A673 (cell line): ENCODE results near the gene SLC4A4. TPM values are rescaled to one million over a fixed set of nuclear protein-coding genes. Genes with fewer than 3 reads are reported as not detected.

ENCODE experiments used
- BruUV-seq: library from RNA; stranded (reverse); fragments of 400-500 nt; replicated peaks from 2 replicates; lab custom pipeline; 2021; lab: Mats Ljungman, UMichigan
- CTCF ChIA-PET: fragments of 300-600 bp; sonication (Branson Sonifier 250); formaldehyde crosslinking; loops from one replicate; lab custom pipeline; 2022; ENCODE audit warnings: antibody characterized with exemption; lab: Charles Lee
- POLR2A ChIA-PET: fragments of 300-600 bp; sonication (Branson Sonifier 250); formaldehyde crosslinking; loops from one replicate; lab custom pipeline; 2022; ENCODE audit warnings: antibody characterized with exemption; ENCODE audit not compliant: low non-redundant PET; lab: Charles Lee
- DNase-seq: peaks from one replicate; pipeline ENCODE4 v3.0.0-alpha.2; 2015; ENCODE audit warnings: low spot score
- H3K27ac ChIP-seq: fragments of 200-600 bp; sonication (generic); 2 replicates; pipeline ENCODE4 v1.5.1; 2016; ENCODE audit warnings: mixed run types, low read depth, mild to moderate bottlenecking, mixed read lengths, antibody characterized with exemption, low read length; ENCODE audit not compliant: poor library complexity, severe bottlenecking
- H3K27me3 ChIP-seq: fragments of 200-600 bp; sonication (generic); replicated peaks from 2 replicates; pipeline ENCODE4 v1.6.1; 2017; ENCODE audit warnings: mixed run types, low read depth, mild to moderate bottlenecking, mixed read lengths, antibody characterized with exemption, low read length; ENCODE audit not compliant: insufficient read depth, poor library complexity
- H3K36me3 ChIP-seq: fragments of 200-600 bp; sonication (generic); 2 replicates; pipeline ENCODE4 v1.6.1; 2016; ENCODE audit warnings: mixed run types, mild to moderate bottlenecking, mixed read lengths, antibody characterized with exemption, low read length; ENCODE audit not compliant: insufficient read depth, poor library complexity, severe bottlenecking
- H3K4me1 ChIP-seq: fragments of 200-600 bp; sonication (generic); 2 replicates; pipeline ENCODE4 v1.6.1; 2017; ENCODE audit warnings: mixed run types, mild to moderate bottlenecking, mixed read lengths, antibody characterized with exemption, low read length; ENCODE audit not compliant: insufficient read depth, poor library complexity, severe bottlenecking
- H3K4me3 ChIP-seq: fragments of 200-600 bp; sonication (generic); 2 replicates; pipeline ENCODE4 v1.5.1; 2016; ENCODE audit warnings: low read depth, mixed run types, mild to moderate bottlenecking, mixed read lengths, low read length; ENCODE audit not compliant: poor library complexity, severe bottlenecking
- H3K9me3 ChIP-seq: fragments of 200-600 bp; sonication (generic); 2 replicates; pipeline ENCODE4 v1.6.1; 2016; ENCODE audit warnings: mixed run types, low read depth, mild to moderate bottlenecking, mixed read lengths, antibody characterized with exemption, low read length; ENCODE audit not compliant: poor library complexity, severe bottlenecking
- EZH2 ChIP-seq: fragments of 200-600 bp; sonication (generic); IDR thresholded peaks from 2 replicates; pipeline ENCODE4 v1.6.1; 2017; ENCODE audit warnings: borderline replicate concordance, low read depth, mild to moderate bottlenecking, mixed read lengths, antibody characterized with exemption, low read length; ENCODE audit not compliant: poor library complexity, severe bottlenecking
- intact Hi-C: fragments of 100-400 bp; cut with micrococcal nuclease; formaldehyde crosslinking; loops from one replicate; pipeline ENCODE4 v1.10.0; 2022; ENCODE audit not compliant: unreplicated experiment
- total RNA-seq: library from RNA; stranded (reverse); gene quantifications from 2 replicates; pipeline ENCODE4 v1.2.3, GENCODE V29; 2021
- TF ChIP-seq, protein P1 (sequence below): fragments of 300-800, 200-600 bp; sonication (generic); conservative IDR thresholded peaks from 2 replicates; pipeline ENCODE4 v1.5.1; 2017; ENCODE audit warnings: low read depth, mild to moderate bottlenecking, antibody characterized with exemption, low read length, moderate library complexity, mixed read lengths

Gene SLC4A4
- total RNA-seq, 1 experiment from 2014 or later: 1.2 TPM

- TF ChIP-seq, protein P1, sequence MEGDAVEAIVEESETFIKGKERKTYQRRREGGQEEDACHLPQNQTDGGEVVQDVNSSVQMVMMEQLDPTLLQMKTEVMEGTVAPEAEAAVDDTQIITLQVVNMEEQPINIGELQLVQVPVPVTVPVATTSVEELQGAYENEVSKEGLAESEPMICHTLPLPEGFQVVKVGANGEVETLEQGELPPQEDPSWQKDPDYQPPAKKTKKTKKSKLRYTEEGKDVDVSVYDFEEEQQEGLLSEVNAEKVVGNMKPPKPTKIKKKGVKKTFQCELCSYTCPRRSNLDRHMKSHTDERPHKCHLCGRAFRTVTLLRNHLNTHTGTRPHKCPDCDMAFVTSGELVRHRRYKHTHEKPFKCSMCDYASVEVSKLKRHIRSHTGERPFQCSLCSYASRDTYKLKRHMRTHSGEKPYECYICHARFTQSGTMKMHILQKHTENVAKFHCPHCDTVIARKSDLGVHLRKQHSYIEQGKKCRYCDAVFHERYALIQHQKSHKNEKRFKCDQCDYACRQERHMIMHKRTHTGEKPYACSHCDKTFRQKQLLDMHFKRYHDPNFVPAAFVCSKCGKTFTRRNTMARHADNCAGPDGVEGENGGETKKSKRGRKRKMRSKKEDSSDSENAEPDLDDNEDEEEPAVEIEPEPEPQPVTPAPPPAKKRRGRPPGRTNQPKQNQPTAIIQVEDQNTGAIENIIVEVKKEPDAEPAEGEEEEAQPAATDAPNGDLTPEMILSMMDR: no peak
- no peak for TF ChIP-seq EZH2
- CTCF ChIA-PET: no interaction called here
- Histone ChIP-seq H3K4me3 (no peak overlapping the region), H3K9me3 (no peaks in the 10 kb centered on the region), H3K4me1 (no peaks in the 10 kb centered on the region), H3K27ac (no peak overlapping the region), H3K27me3 (no peaks in the 10 kb centered on the region), H3K36me3 (no peaks in the 10 kb centered on the region)
- no TSS peak for BruUV-seq
- intact Hi-C loops: no loop called here
- DNase-seq: no peak
- POLR2A ChIA-PET: no interaction called here
Measured at GRCh38 chr4:71402616-71403015, 63.8 kb downstream of the SLC4A4 start.

DNA sequence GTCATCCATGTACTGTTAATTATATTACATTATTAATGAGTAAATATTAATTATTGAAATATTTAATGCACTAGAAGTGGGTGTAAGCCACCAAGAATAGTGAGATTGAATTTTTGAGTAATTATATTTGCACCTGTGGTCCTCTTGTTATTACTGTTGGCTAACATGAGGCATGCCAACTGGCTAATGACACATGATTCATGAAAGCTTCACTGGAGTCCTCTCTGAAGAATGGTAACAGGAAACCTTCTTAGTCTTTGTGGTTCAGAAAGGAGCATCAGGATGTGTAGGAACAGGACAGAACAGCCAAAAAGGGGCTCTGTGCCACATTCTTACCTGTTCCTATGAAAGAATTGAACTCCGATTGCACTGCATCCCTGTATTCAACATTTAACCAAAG lies 65.2 kb downstream of the SLC4A4 start:
- TF ChIP-seq, protein P1: no peak
- TF ChIP-seq EZH2: no peak
- Histone ChIP-seq H3K9me3 (no peaks in the 10 kb centered on the region), H3K4me1 (no peaks in the 10 kb centered on the region), H3K36me3 (no peaks in the 10 kb centered on the region), H3K4me3 (no peak overlapping the region), H3K27ac (no peak overlapping the region), H3K27me3 (no peaks in the 10 kb centered on the region)
- no TSS peak for BruUV-seq
- POLR2A ChIA-PET: no interaction called here
- DNase-seq: no peak
- intact Hi-C loops: no loop called here
- CTCF ChIA-PET: no interaction called here

DNA sequence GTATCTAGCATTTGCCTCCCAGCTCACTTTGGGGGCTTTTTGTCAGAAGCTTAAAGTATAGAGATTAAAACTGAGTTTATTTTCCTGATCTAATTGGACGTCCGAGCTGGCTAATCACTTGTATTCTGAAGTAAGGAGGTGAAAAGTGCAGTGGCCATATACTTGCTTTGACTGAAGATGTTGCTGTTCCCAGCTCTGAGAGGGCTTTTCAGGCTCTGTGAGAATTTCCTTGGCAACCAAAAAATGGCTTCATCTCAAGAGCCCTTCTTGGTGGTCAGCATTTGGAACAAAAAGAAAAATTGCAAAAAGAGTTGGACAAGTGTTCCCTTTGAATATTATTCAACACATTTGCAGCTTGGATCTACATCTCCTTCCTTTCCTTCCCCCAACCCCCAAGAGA lies 67.0 kb downstream of the SLC4A4 start:
- Histone ChIP-seq H3K36me3 (no peaks in the 10 kb centered on the region), H3K27ac (no peak overlapping the region), H3K4me3 (no peak overlapping the region), H3K27me3 (no peaks in the 10 kb centered on the region), H3K4me1 (no peaks in the 10 kb centered on the region), H3K9me3 (no peaks in the 10 kb centered on the region)
- ChIA-PET CTCF (no interaction called here), POLR2A (no interaction called here)
- no peak for DNase-seq
- intact Hi-C loops: no loop called here
- TF ChIP-seq EZH2: no peak
- TF ChIP-seq, protein P1: no peak
- no TSS peak for BruUV-seq
